Activated naive CD8-positive, alpha-beta T cell treated with anti-CD3 and anti-CD28 coated beads for 36 hours (primary cell): ENCODE data around the gene FHIT. TPM values are rescaled to one million over a fixed set of nuclear protein-coding genes. Genes with fewer than 3 reads are reported as not detected.

ENCODE experiments used
- DNase-seq: peaks from one replicate; pipeline ENCODE4 v3.0.0; 2021
- H3K27ac Mint-ChIP-seq: one replicate; pipeline ENCODE4 v1.8.0; 2022; ENCODE audit warnings: mild to moderate bottlenecking, moderate library complexity, mixed read lengths
- H3K27me3 Mint-ChIP-seq: one replicate; pipeline ENCODE4 v1.8.0; 2022; ENCODE audit warnings: mild to moderate bottlenecking, mixed read lengths
- H3K36me3 Mint-ChIP-seq: one replicate; pipeline ENCODE4 v1.8.0; 2021; ENCODE audit warnings: mild to moderate bottlenecking, mixed read lengths
- H3K4me1 Mint-ChIP-seq: one replicate; pipeline ENCODE4 v1.8.0; 2021; ENCODE audit warnings: mixed read lengths
- H3K4me3 Mint-ChIP-seq: one replicate; pipeline ENCODE4 v1.8.0; 2022; ENCODE audit warnings: mild to moderate bottlenecking, moderate library complexity, mixed read lengths
- H3K9me3 Mint-ChIP-seq: one replicate; pipeline ENCODE4 v1.8.0; 2022; ENCODE audit warnings: mixed read lengths
- total RNA-seq, 2 experiments: library from RNA; stranded (reverse); gene quantifications; one replicate each; pipeline ENCODE4 v1.2.3, GENCODE V29; 2021

Gene FHIT
- total RNA-seq, 2 experiments from 2014 or later: 8.6 to 9.0 TPM

DNA sequence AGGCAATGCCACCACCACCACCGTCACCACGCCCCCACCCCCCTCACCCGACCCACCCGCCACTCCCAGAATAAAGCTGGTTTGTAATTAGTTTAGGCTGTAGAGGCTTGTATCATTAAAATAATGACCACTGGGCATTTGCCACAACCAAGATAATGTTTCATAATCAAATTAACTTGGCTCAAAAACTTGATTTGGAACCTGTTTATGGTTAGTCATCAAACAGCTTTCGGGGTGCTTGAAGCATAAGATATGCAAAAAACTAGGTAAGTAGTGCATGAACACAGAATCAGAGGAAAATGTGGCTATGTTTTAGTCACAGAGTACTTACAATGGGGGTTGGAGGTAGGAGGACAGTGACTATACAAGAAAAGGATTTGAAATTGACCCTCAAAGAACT, 115.1 kb downstream of the FHIT start:
- H3K4me3 Mint-ChIP-seq: no peak overlapping the region
- no peak overlapping the region for H3K27ac Mint-ChIP-seq
- no peaks in the 10 kb centered on the region for H3K9me3 Mint-ChIP-seq
- no peak for DNase-seq
- no peaks in the 10 kb centered on the region for H3K4me1 Mint-ChIP-seq
- no peaks in the 10 kb centered on the region for H3K27me3 Mint-ChIP-seq
- H3K36me3 Mint-ChIP-seq: no peaks in the 10 kb centered on the region

DNA sequence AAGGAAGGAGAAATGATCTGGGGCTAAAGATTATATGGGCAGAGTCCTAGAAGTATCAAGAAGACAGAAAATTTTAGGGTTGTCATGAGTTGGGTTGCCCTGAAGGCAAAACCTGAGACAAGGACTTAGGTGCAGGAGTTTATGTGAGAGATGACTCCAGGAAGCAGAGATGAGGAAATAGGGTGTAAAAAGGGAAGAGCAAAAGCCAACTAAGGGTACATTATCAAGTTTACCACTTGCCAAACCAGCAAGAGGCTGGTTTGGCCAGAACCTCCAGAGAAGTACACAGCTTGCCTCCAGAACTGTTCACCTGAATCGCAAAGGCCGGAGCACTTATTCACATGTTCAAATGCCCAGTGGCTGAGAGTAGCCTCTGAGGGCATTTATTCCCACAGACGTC, 116.7 kb downstream of the FHIT start:
- H3K9me3 Mint-ChIP-seq: no peaks in the 10 kb centered on the region
- H3K27ac Mint-ChIP-seq: no peak overlapping the region
- no peak for DNase-seq
- no peaks in the 10 kb centered on the region for H3K4me1 Mint-ChIP-seq
- no peak overlapping the region for H3K4me3 Mint-ChIP-seq
- no peaks in the 10 kb centered on the region for H3K27me3 Mint-ChIP-seq
- peaks cover 3% of the 10 kb centered on the region for H3K36me3 Mint-ChIP-seq

DNA sequence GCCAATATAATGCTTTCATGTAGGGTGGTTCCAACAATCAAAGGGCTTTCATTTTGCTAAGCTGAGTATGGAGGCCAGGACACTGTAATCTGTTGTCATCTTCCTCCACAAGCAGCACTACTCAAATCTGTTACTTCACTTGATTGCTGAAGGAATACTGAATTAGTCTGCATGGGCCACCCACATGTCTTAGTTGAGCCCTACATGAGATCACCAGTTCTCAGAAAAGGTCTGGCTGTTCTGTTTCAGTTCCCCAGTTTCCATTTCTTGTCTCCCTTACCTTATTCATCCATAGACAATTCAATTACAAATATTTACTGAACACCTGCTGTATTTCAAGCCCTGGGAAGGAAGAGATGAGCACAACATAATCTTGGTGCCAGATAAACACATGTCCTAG, 119.2 kb downstream of the FHIT start:
- Mint-ChIP-seq H3K4me1 (no peaks in the 10 kb centered on the region), H3K9me3 (peaks cover 2% of the 10 kb centered on the region), H3K27ac (no peak overlapping the region), H3K4me3 (no peak overlapping the region), H3K36me3 (peaks cover 5% of the 10 kb centered on the region), H3K27me3 (no peaks in the 10 kb centered on the region)
- no peak for DNase-seq

DNA sequence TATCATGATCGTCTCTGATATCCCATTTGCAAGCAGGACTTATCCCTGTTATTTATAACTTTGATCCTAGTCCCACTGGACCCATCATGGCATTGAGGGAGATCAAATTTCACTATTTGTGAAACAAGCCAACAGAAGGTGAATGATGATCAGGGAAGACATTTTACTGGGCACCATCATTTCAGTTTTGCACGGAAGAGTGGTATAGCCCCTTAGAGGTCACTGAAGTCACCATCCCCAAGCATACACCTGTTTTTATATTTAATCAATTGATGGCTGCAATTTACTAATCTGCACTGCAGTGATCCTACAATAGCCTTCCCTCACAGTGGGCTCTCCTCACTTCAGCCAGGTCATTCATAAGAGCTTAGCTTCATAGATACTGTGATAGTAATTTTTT, 132.4 kb downstream of the FHIT start:
- DNase-seq: no peak
- peaks cover 21% of the 10 kb centered on the region for H3K9me3 Mint-ChIP-seq
- H3K4me3 Mint-ChIP-seq: no peak overlapping the region
- H3K36me3 Mint-ChIP-seq: peaks cover 11% of the 10 kb centered on the region
- no peak overlapping the region for H3K27ac Mint-ChIP-seq
- no peaks in the 10 kb centered on the region for H3K27me3 Mint-ChIP-seq
- no peaks in the 10 kb centered on the region for H3K4me1 Mint-ChIP-seq

DNA sequence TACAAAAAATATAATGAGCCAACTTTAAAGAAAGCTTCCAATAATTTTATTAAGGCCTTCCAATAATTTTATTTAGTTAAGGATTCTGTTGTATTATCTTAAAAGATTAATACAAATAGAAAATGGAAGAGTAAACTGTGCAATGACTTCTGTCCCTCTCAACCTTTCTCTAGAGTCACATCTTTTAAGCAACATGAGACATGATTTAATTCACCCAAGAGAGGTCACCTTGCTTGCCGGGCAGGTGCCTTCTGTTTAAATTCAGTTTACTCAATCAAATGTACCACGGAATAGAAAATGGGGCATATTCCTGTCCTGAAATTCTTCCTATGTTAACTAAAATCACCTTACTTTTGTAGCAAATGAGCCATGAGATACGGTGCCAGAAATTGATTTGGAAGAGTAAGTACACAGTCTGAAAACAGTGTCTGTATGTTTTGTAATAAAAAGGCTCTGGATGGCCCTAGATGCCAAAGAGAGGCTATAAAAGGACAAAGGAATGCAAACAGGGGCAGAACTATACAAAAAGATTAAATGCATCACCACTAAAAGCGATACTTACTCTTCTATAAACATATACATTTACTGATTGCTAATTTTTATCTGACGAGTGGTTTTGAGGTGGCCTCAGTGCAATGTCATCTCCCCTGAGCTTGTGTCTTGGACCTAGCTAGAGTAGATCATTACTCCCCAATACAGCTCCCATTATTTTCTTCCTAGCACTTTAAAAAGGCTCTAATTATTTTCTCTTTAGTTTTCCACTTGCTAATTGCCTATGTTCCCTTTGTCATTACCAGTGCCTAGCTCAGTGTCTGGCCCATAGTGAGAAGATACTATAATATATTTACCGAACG, 134.0 kb downstream of the FHIT start:
- no peak for DNase-seq
- Mint-ChIP-seq H3K27ac (no peak overlapping the region), H3K27me3 (no peaks in the 10 kb centered on the region), H3K4me1 (no peaks in the 10 kb centered on the region), H3K4me3 (no peak overlapping the region), H3K36me3 (peaks cover 12% of the 10 kb centered on the region), H3K9me3 (peaks cover 14% of the 10 kb centered on the region)

DNA sequence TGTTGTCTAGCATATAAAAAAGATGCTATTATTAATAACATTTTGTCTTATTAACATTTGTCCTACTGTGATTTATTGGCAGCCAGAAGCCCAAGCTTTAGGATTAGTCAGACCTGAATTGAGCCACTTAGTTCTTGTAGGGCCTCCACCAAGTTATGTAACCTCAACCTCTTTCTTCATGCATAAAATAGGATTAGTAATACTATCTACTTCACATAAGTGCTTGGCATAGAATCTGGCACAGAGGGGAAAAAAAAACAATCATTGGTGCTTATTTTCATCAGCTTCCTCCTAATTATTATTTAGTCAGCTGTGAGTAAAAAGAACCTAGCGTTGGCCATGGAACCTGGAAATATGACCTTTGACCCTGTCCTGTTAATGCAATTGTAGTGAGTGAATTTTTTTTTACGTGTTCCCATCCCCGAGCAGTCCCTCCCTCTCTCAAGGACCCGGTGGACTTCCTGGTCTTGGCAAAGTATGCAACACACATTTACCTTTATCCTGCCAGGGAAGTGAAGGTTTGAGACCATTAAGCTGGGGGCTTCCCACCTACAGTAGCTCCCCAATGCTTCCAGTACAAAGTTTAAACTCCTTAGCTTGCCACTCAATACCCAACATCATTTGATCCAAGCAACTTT, 136.8 kb downstream of the FHIT start:
- no peaks in the 10 kb centered on the region for H3K27me3 Mint-ChIP-seq
- H3K36me3 Mint-ChIP-seq: peaks cover 16% of the 10 kb centered on the region
- H3K9me3 Mint-ChIP-seq: no peaks in the 10 kb centered on the region
- no peak for DNase-seq
- H3K4me1 Mint-ChIP-seq: peaks cover 4% of the 10 kb centered on the region
- no peak overlapping the region for H3K4me3 Mint-ChIP-seq
- H3K27ac Mint-ChIP-seq: no peak overlapping the region

DNA sequence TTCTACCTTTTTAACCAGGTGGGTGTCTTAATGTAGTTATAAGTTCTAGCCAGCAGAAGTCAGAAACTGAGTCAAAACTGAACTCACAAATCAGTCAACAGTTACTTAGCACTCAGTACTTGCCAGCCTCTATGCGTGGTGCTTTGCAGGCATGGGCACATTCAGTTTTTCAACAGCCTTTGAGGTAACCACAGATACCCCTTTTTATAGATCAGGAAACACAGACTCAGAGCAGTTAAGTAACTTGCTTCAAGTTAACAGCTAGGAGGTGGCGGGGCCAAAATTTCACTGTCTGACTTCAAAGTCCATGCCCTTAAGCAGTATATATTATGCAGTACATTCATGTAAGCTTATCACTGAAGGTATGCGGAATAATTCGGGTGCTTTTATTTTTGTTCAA, 139.4 kb downstream of the FHIT start:
- Mint-ChIP-seq H3K4me1 (peaks cover 4% of the 10 kb centered on the region), H3K27me3 (no peaks in the 10 kb centered on the region), H3K36me3 (peaks cover 16% of the 10 kb centered on the region), H3K9me3 (peaks cover 2% of the 10 kb centered on the region), H3K4me3 (no peak overlapping the region), H3K27ac (no peak overlapping the region)
- no peak for DNase-seq

DNA sequence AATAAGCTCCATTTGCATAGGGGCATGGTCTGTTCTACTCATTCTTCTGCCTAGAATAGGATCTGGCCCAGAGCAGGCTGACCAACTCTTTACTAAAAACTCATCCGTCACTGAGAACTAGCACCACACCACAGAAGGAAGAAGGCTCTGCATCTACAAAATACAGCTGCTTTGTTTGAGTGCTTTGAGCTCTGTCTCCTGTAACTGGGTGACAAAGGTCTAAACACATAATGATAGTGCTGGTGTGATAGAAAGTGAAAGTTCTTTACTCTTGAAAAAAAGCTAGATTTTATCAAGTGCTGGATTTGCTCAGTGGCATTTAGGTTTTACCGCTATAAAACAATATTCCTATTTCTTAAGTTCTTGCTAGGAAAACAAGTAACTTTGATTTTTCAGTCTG, 140.7 kb downstream of the FHIT start:
- H3K9me3 Mint-ChIP-seq: peaks cover 2% of the 10 kb centered on the region
- H3K36me3 Mint-ChIP-seq: peaks cover 16% of the 10 kb centered on the region
- H3K4me1 Mint-ChIP-seq: peaks cover 4% of the 10 kb centered on the region
- H3K27me3 Mint-ChIP-seq: no peaks in the 10 kb centered on the region
- no peak overlapping the region for H3K4me3 Mint-ChIP-seq
- DNase-seq: no peak
- H3K27ac Mint-ChIP-seq: no peak overlapping the region

DNA sequence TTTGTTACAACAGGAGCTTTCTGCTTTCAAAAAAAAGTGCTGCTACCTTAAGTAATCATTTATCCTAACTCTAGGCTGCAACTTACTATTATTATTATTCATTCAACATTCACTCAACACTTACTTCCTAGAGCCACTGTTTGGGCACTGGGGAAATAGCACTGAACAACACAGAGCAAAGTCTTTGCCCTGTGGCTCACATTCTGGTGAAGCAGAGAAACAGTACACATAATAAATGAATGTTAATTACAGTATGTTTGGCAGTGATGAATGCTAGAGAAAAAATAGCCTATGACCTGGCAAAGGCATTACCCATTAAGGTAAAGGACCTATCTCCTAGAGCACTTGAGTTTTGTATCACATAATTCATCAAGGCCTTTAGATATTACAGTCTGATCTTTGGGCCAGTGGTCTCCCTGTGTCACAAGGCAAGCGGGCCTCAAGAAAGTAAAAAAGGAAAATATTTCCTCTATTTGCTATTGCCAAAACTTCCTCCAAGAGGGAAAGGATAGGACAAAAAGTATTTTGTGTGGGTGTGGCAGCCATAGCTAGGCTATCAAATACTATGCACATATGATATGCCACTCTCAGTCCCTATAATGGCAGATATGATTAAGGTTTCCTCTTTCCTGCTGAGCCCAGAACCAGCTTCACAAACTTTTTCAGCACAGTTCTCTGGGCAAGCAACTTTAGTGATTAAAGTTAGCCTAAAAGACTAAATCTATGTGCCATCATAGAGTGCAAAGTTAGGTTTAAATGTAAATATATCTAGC, 142.8 kb downstream of the FHIT start:
- H3K27me3 Mint-ChIP-seq: no peaks in the 10 kb centered on the region
- no peak for DNase-seq
- peaks cover 4% of the 10 kb centered on the region for H3K4me1 Mint-ChIP-seq
- no peak overlapping the region for H3K4me3 Mint-ChIP-seq
- peaks cover 9% of the 10 kb centered on the region for H3K9me3 Mint-ChIP-seq
- no peak overlapping the region for H3K27ac Mint-ChIP-seq
- peaks cover 16% of the 10 kb centered on the region for H3K36me3 Mint-ChIP-seq

DNA sequence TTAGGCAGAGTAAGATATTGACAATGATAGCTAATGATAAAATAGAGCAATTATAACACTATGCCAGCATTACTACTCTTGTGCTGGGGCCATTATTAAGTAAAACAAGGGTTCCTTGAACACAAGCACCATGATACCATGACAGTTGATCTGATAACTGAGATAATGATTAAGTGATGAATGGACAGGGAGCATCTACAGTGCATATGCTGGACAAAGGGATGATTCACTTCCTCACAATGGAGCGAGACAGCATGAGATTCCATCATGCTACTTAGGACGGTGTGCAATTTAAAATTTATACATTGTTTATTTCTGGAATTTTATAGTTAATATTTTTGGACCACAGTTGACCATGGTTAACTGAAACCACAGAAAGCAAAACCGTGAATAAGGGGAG, 156.6 kb downstream of the FHIT start:
- H3K4me3 Mint-ChIP-seq: no peak overlapping the region
- H3K9me3 Mint-ChIP-seq: no peaks in the 10 kb centered on the region
- no peak for DNase-seq
- no peaks in the 10 kb centered on the region for H3K4me1 Mint-ChIP-seq
- H3K27ac Mint-ChIP-seq: no peak overlapping the region
- H3K36me3 Mint-ChIP-seq: no peaks in the 10 kb centered on the region
- H3K27me3 Mint-ChIP-seq: no peaks in the 10 kb centered on the region

DNA sequence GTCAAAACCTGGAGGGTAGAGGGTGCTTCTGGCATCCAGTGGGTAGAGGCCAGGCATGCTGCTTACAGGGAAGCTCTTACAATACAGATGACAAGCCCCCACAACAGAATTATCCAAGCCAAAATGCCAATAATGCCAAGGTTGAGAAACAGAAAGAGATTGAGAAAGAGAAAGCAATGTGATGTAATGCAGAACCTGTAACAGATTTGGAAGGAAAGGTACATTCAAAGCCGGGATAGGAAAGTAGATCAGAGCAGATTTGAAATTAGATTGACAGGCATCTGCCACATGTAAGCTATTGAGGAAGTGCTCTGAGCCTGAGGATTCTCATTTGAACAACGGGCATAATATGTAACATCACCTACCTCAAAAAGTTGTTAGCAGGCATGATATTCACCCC, 157.9 kb downstream of the FHIT start:
- no peak for DNase-seq
- no peak overlapping the region for H3K4me3 Mint-ChIP-seq
- H3K27ac Mint-ChIP-seq: no peak overlapping the region
- no peaks in the 10 kb centered on the region for H3K27me3 Mint-ChIP-seq
- no peaks in the 10 kb centered on the region for H3K36me3 Mint-ChIP-seq
- H3K4me1 Mint-ChIP-seq: no peaks in the 10 kb centered on the region
- no peaks in the 10 kb centered on the region for H3K9me3 Mint-ChIP-seq

DNA sequence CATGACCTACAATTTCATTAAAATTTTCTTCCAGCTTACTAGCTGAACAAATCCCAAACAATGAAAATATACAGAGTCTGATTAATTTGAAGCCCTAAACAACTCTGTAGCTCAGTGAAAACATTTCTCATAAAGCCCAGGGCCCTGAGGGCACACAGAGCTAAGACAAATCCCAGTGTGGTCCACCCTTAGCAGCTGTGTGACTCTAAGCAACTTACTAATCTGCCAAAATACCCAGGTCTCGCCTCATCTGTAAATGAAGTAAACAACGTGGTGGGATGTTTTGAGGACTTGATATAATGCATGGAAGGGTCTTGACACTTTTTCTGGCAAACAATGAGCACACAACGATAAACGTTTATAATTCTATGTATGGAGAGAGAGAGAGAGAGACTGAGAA, 158.4 kb downstream of the FHIT start:
- no peak overlapping the region for H3K27ac Mint-ChIP-seq
- H3K4me1 Mint-ChIP-seq: no peaks in the 10 kb centered on the region

DNA sequence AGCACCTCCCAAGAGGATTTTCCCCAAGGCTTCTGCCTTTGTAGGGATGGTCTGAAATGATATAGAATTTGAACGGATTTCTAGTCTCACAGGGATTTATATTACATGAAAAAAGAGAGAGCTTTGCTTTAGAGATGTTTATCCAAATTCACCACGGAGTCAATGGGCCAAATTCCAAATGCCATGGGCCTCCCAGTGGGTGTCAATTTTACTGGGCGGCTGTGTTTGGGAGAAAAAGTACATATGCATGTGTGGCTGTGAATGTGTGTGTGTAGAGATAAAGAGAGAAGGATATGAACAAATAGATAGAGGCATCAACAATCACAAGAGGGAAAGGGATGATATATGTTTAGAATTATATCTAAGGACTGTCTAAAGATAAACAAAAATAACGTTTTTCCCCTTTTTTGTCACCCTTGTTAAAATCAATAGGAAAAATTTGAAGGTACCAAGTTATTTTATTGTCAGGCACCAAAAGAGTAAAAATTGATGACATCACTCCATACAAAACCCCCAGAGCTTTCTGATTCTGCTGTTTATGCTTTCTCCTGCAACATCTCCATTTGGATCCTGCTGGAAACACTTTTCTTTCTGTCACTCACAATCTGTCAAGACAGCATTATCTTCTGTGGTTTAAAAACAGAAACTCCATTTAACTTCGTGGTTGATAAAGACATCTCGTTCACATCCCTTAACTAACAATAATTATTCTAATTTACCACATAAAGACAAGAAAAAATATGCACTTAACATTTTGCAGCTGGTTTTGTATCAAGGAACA, 160.7 kb downstream of the FHIT start:
- H3K27me3 Mint-ChIP-seq: no peaks in the 10 kb centered on the region
- no peak for DNase-seq
- no peaks in the 10 kb centered on the region for H3K9me3 Mint-ChIP-seq
- no peak overlapping the region for H3K4me3 Mint-ChIP-seq
- H3K36me3 Mint-ChIP-seq: no peaks in the 10 kb centered on the region
- H3K27ac Mint-ChIP-seq: no peak overlapping the region
- H3K4me1 Mint-ChIP-seq: no peaks in the 10 kb centered on the region

More for the DNA sequence above, 158.4 kb downstream of the FHIT start:
- DNase-seq: no peak
- Mint-ChIP-seq H3K4me3 (no peak overlapping the region), H3K36me3 (no peaks in the 10 kb centered on the region), H3K27me3 (no peaks in the 10 kb centered on the region), H3K9me3 (no peaks in the 10 kb centered on the region)

DNA sequence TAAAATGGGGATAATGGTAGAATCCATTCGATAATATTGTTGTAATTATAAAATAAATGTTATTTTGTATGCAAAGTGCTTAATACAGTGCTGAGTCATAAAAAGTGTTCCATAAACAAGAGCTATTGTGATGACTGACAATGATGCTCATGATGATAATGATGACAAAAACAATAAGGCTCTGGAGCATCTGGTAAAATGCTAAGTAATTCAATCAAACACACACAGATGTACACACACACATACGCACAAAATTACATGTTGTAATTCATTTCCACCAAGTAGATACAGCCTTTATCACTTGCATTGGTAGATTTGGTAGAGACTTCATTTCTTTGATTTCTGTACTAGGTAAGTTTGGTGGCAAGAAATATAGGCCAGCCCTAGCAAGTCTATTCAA, 163.8 kb downstream of the FHIT start:
- Mint-ChIP-seq H3K27me3 (no peaks in the 10 kb centered on the region), H3K4me3 (no peak overlapping the region), H3K9me3 (peaks cover 2% of the 10 kb centered on the region), H3K27ac (no peak overlapping the region), H3K4me1 (no peaks in the 10 kb centered on the region), H3K36me3 (no peaks in the 10 kb centered on the region)
- DNase-seq: no peak

DNA sequence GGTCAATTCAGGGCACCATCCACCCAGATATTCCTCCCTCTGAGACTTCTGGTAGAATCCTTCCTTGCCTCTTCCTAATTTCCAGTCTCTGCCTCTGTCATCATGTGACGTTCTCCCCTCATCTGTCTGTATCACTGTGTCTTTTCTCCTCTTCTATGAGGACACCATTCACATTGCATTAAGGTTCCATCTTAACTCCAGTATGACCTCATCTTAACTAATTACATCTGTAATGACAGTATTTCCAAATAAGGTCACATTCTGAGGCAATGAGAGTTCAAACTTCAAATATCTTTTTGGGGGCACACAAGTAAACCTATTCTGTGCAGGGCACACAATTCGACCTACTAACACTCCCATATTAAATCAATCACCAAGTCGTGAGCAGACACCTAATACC, 169.7 kb downstream of the FHIT start:
- no peaks in the 10 kb centered on the region for H3K27me3 Mint-ChIP-seq
- H3K27ac Mint-ChIP-seq: no peak overlapping the region
- no peaks in the 10 kb centered on the region for H3K36me3 Mint-ChIP-seq
- peaks cover 2% of the 10 kb centered on the region for H3K9me3 Mint-ChIP-seq
- no peak overlapping the region for H3K4me3 Mint-ChIP-seq
- no peaks in the 10 kb centered on the region for H3K4me1 Mint-ChIP-seq
- DNase-seq: no peak
